ENCODE data around the gene PRPF40A. TPM values are rescaled to one million over a fixed set of nuclear protein-coding genes. Genes with fewer than 3 reads are reported as not detected.

PRPF40A gene
- total RNA-seq, 1 donor from 2014 or later: 136 TPM

DNA sequence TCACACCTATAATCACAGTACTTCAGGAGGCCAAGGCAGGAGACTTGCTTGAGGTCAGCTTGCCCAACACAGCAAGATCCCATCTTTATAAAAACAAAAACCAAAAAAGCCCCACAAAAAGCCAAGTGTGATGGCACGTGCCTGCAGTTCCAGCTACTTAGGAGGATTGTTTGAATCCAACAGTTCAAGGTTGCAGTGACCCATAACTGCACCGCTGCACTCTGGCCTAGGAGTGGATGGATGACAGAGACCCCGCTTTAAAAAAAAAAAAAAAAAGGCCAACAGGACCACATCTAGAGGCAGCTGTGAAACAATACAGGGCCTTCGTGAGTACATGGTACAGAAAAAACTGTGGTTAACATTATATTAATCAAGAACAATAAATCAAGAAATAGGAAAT lies 56.2 kb downstream of the PRPF40A start:
- H3K4me3 Mint-ChIP-seq: no peak overlapping the region
- no peaks in the 10 kb centered on the region for H3K4me1 Mint-ChIP-seq
- no peak overlapping the region for H3K27ac Mint-ChIP-seq (ENCODE audit: unreplicated experiment)
- H3K9me3 Mint-ChIP-seq: no peaks in the 10 kb centered on the region
- H3K27me3 Mint-ChIP-seq (ENCODE audit: low read depth): no peaks in the 10 kb centered on the region
- no peak for DNase-seq (ENCODE audit: low read depth, low spot score)
- no peak for TF ChIP-seq CTCF (conservative IDR thresholded peaks at IDR 0.05)
- H3K36me3 Mint-ChIP-seq (ENCODE audit: low read depth): peaks cover 24% of the 10 kb centered on the region

DNA sequence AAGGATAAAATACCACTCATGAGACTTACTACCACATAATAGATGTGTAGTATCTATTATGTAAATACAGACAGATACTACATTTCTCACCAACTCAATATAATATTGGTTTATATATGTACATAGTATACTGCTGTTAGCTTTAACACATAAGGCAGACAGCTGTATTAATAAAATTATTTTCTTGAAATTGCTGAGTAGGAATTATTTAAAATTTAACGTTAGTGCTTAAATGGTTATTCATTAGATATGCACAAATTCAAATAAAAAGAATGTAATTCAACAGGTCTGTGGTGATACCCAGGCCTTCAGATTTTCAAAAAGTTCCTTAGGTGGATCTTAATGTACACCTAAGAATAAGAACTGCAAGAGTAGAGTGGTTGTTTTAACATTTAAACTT lies 59.0 kb downstream of the PRPF40A start:
- Mint-ChIP-seq H3K27me3 (ENCODE audit: low read depth) (no peaks in the 10 kb centered on the region), H3K9me3 (no peaks in the 10 kb centered on the region), H3K36me3 (ENCODE audit: low read depth) (peaks cover 16% of the 10 kb centered on the region), H3K4me1 (no peaks in the 10 kb centered on the region), H3K27ac (ENCODE audit: unreplicated experiment) (no peak overlapping the region), H3K4me3 (no peak overlapping the region)
- no peak for DNase-seq (ENCODE audit: low read depth, low spot score)
- TF ChIP-seq CTCF (conservative IDR thresholded peaks at IDR 0.05): no peak

DNA sequence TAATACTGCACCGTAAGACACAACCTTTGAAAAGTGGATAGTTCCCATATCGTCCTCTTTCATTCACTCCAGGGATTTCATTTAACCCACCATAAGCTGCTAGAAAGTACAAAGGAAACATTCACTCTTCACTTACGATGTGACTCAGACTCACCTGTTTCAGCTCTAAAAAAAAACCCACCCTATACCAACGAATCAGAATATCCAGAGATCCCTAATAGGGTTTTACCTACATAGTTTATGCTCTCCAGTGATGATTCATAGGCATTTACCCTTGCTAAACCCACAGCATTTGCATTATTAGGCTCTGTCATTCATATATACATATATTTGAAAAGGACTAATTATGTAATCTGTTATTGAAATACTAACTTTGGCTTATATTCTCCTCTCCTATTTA lies 60.2 kb downstream of the PRPF40A start:
- TF ChIP-seq CTCF (conservative IDR thresholded peaks at IDR 0.05): no peak
- no peaks in the 10 kb centered on the region for H3K9me3 Mint-ChIP-seq
- no peak for DNase-seq (ENCODE audit: low read depth, low spot score)
- H3K4me3 Mint-ChIP-seq: no peak overlapping the region
- H3K27ac Mint-ChIP-seq (ENCODE audit: unreplicated experiment): no peak overlapping the region
- peaks cover 14% of the 10 kb centered on the region for H3K36me3 Mint-ChIP-seq (ENCODE audit: low read depth)
- no peaks in the 10 kb centered on the region for H3K27me3 Mint-ChIP-seq (ENCODE audit: low read depth)
- H3K4me1 Mint-ChIP-seq: no peaks in the 10 kb centered on the region

DNA sequence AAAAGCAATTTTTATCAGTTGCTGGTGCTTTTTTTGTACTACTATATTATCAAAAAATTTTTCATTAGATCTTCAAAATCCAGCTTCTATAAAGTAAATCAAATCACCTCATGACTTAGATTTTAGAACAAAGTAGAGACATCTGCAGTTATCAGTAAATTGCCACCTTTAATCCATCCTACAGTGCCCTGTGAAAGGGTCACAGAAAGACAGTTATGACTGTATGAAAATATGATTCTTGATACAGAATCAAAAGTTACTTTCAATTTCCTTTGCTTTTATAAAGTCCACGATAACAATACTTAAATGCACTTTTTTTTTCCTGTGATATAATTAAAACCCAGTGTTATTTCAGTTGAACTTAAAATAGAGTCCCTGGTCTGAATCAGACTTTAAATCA lies 61.4 kb downstream of the PRPF40A start:
- Mint-ChIP-seq H3K4me1 (no peaks in the 10 kb centered on the region), H3K27ac (ENCODE audit: unreplicated experiment) (no peak overlapping the region), H3K4me3 (no peak overlapping the region), H3K9me3 (no peaks in the 10 kb centered on the region), H3K27me3 (ENCODE audit: low read depth) (no peaks in the 10 kb centered on the region), H3K36me3 (ENCODE audit: low read depth) (peaks cover 14% of the 10 kb centered on the region)
- TF ChIP-seq CTCF (conservative IDR thresholded peaks at IDR 0.05): no peak
- DNase-seq (ENCODE audit: low read depth, low spot score): no peak

DNA sequence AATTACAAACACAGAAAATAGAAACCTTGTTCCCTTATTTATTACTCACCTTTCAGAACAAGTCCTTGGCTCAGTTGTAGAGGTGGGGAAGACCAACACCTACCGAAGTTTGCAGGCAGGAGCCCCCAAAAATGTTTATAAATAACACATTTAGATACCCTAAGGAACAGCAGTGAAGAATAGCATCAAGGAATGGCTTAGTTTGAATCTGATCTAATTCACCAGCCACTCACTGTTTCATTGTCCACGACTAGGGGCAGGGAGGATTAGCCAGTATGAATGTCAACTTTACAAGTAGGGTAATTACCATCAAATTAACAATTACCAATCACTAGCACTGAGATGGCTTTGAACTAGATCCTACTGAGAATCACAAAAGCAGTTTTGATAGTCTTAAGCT lies 65.4 kb downstream of the PRPF40A start:
- Mint-ChIP-seq H3K9me3 (no peaks in the 10 kb centered on the region), H3K4me3 (no peak overlapping the region), H3K27me3 (ENCODE audit: low read depth) (no peaks in the 10 kb centered on the region), H3K36me3 (ENCODE audit: low read depth) (peaks cover 7% of the 10 kb centered on the region), H3K27ac (ENCODE audit: unreplicated experiment) (no peak overlapping the region), H3K4me1 (peaks cover 19% of the 10 kb centered on the region)
- TF ChIP-seq CTCF (conservative IDR thresholded peaks at IDR 0.05): no peak
- DNase-seq (ENCODE audit: low read depth, low spot score): no peak
